ENCODE measurements around the gene ADAP1.
A peak's percentile ranks its signal among the peaks of the same experiment; 100 is the strongest.
"Not testable (repeated sequence)": the region's sequence is repeated elsewhere in the genome, so short reads cannot be mapped to it uniquely, and the experiment has no call there.

Gene ADAP1

DNA sequence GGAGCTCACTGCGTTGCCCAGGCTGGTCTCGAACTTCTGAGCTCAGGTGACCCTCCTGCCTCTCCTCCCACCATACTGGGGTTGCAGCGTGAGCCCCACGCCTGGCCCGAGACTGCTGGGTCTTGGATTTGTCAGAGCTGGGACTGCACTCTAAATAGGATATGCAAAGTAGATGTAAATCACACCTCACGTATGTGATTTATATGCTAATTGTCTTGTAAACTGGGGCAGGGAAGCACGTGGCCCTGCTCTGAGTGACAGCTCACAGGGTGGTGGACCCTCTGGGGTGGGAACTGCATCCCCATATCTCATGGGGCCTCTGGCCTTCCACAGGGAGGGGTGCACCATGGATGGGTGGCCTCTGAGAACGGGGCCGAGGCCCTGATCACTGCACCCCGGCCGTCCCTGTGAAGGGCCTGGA lies 44.0 kb downstream of the ADAP1 start:
- no peak for DNase-seq (ENCODE audit: low read depth, low spot score)

DNA sequence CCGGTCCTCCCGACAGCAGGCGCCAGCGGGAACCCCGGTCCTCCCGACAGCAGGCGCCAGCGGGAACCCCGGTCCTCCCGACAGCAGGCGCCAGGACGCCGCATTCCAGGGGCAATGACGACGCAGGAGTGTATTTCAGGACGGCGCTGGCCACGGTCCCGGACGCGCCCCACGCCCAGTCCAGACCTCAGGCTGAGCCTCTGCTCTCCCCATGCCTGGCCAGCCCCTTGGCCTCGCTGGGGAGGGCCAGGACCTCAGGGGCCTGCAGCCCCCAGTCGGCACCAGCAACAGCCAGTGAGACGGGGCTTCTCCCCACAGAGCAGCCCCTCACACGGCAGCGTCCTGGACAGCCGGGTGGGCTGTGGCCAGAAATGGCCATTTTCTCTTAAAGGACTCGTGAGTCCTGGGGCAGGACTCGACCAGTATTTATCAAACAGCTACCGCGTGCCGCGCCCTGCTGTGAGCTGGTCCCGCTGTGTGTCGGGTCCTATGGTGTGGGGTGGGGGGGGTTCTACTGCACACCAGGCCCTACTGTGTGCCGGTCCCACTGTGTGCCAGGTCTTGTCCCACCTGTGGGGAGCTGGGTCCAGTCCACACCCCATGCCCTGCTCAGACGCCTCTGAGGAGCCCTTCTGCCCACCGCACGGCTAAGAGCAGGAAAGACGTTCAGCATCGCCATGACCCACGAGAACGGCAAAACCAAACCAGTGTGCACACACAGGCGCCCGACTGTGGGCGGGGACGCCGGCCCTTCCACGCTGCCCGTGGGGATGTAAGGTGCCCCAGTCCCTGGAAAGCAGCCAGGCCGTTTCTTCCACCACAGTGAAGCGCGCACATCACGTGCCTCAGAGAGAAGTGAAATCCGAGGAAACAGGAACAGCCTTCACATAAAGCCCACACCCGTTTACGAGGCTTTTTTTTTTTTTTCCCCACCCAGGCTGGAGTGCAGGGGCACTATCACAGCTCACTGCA lies 44.8 kb downstream of the ADAP1 start:
- no peak for DNase-seq (ENCODE audit: low read depth, low spot score)

DNA sequence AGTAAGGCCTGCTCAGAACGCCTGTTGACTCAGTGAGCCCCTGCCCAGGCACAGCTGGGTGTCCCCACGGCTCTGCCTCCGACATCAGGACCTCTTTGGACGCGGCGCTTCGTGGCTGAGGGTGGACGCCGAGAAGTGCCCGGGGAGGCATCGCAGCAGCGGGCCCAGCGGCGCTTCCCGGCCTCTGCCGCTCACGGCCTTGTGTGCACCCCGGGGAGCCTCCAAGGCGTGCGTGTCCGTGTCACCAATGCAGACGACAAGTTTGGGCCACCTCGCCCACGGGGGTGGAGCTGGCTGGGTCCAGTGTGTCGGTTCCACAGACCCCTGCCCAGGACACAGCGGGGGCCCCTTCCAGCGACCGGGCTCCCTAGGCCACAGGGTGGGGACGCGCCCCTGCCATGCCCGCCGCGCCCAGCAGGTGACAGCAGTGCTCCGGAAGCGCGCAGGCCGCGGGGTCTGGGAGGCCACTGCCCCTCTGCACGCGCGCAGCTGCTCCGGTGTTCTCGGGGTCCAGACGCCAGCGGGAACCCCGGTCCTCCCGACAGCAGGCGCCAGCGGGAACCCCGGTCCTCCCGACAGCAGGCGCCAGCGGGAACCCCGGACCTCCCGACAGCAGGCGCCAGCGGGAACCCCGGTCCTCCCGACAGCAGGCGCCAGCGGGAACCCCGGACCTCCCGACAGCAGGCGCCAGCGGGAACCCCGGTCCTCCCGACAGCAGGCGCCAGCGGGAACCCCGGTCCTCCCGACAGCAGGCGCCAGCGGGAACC lies 45.7 kb downstream of the ADAP1 start:
- not testable (repeated sequence) for DNase-seq (ENCODE audit: low read depth, low spot score)

DNA sequence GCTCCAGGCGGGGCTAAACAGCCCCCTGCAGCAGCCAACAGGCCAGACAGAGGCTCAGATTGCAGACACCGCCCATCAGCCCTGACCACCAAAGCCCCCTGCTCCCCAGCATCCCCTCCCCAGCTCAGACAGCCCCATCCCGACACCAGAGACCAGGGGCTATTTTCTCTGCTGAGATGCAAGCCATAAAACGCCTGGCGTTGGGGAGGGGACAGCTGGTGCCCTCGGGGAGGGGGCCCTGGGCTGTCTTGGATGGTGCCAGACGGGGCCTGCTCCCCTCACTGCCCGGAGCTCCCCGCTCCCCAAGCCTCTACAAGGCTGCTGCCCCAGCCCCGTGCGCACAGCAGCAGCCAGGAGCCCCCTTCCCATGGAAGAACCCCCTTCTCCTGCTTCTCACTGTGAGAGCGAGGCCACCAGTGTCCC lies 46.3 kb downstream of the ADAP1 start:
- no peak for DNase-seq (ENCODE audit: low read depth, low spot score)

DNA sequence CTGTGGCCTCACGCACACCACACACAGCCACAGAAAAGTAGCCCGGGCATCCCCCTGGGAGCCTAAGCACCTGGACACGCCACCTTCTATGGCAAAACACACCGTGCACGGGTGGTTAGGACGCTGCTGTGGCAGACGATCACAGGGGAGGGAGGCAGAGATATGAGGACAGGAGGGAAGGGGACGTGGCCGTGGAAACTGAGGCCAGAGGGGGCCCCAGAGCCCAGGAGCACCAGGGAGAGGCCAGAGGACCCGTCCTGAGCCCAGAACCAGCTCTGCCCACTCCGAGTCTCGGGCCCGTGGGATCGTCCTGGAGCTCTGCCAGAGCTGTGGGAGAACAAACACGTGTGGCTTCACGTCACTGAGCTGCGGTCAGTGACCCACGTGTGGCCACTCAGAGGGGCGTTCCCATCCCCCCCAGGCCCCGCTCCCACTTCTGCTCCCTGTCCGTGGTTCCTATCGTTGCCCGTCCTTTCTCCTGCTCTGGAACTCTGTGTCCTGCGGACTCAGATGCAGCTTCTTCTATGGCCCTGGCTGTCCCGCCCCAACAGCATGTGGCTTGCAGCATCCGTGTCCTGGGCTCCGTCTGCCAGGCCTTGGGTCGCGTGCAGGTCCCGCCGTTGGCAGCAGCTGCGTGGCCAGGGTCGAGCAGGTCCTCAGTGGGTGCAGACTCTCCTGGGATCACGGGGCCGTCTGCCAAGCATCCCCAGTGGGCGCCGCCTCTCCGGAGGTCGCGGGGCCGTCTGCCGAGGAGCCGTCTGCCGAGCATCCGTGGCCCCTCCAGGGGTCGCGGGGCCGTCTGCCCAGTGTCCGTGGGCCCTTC lies 47.1 kb downstream of the ADAP1 start:
- no peak for DNase-seq (ENCODE audit: low read depth, low spot score)

DNA sequence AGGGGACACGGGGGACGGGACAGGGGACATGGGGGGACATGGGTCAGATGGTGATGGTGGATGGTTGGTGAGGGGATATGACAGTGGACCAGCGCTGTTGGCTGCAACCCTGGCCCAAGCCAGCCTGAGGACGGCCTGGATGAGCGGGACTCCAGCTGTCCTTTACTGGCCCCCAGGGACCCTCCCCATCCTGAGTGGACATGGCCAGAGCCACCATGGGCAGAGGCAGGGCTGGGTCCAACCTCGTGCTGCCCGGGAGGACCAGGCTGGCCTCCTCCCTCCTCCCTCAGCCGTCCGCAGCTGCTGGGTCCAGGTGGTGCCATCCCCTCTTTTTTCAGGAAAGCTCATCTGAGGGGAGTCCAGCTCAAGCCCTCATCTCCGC lies 47.7 kb downstream of the ADAP1 start:
- no peak for DNase-seq (ENCODE audit: low read depth, low spot score)

- no peak for DNase-seq (ENCODE audit: low read depth, low spot score)
These were observed 49.6 kb downstream of the ADAP1 start for GRCh38 chr7:904847-905246.

DNA sequence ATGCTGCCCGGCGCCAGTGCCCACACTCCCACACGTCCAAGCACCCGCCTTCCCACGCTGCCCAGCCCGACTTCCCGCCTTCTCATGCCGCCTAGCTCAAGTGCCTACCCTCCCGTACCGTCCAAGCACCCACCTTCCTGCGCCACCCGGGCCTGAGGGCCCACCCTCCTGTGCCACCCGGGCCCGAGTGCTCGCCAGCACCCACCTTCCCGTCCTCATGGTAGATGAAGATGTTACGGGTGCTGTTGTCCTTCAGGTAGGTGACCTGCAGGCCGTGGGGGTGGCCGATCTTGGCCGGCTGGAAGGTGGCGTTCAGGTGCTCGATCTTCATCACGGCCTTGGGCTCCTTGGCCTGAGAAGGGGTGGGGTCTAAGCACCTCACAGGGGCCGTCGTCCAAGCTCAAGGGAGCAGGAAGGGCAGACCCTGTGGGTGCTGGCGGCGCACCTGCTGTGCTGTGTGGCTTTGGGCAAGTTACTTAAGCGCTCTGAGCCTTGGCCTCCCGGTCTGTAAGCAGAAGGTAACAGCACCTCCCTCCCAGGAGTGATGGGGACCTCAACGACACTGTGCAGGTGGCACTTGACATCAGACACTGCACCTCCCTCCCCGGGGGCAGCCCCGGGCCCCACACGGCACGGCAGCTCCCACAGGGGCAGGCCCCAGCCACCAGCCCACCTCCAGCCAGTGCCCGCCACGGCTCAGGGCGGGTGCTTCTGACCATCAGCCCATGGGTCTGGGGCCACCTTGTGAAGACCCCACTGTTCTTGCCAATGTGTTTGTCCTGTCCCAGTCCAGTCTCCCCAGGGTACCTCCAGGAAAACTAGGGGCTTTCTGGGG lies 50.3 kb downstream of the ADAP1 start:
- DNase-seq (ENCODE audit: low read depth, low spot score) = no peak

- no peak for DNase-seq (ENCODE audit: low read depth, low spot score)
These were observed 51.5 kb downstream of the ADAP1 start for GRCh38 chr7:902996-903395.

GRCh38 chr7:901388-902154 lies 52.9 kb downstream of the ADAP1 start:
- peak; percentile 67 for DNase-seq (ENCODE audit: low read depth, low spot score)

DNA sequence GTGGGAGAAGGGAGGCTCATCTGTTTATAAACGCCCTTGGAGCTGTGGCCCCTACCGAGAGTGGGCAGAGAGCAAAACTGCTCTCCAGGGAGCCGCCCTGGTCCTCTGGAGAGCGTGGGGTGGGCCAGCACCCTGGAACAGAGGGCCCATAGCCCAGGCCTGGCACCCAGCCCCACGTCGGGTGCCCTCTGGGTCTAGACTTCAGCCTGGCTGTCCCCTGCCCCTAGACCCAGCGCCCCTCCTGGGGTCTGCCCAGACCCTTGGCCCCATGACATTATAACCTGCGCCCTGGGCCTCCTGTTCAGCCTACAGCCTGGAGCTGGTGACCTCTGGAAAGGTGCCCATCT lies 53.5 kb downstream of the ADAP1 start:
- DNase-seq (ENCODE audit: low read depth, low spot score) = no peak

GRCh38 chr7:900331-901040 lies 54.0 kb downstream of the ADAP1 start:
- no peak for DNase-seq (ENCODE audit: low read depth, low spot score)

DNA sequence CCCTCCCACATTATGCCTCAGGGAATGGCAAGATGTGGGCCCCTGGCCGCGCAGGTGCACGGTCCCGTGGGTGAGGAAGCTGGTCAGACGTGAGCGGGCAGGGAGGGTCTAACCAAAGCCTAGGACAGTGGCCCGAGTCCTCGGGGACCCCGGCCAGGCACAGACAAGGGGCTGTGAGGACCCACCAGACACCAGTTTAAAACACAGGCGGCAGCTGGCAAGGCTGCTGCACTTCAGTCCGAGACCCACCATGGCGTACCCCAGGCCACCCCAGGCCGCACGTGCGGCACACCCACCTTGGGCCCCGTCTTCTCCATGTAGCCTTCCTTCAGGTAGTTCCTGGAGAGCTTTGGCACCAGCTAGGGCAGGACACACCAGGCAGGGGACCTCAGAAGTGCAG lies 54.7 kb downstream of the ADAP1 start:
- no peak for DNase-seq (ENCODE audit: low read depth, low spot score)

GRCh38 chr7:898855-899681 lies 55.4 kb downstream of the ADAP1 start:
- no peak for DNase-seq (ENCODE audit: low read depth, low spot score)

- no peak for DNase-seq (ENCODE audit: low read depth, low spot score)
These were observed 56.0 kb downstream of the ADAP1 start for GRCh38 chr7:898460-898854.

DNA sequence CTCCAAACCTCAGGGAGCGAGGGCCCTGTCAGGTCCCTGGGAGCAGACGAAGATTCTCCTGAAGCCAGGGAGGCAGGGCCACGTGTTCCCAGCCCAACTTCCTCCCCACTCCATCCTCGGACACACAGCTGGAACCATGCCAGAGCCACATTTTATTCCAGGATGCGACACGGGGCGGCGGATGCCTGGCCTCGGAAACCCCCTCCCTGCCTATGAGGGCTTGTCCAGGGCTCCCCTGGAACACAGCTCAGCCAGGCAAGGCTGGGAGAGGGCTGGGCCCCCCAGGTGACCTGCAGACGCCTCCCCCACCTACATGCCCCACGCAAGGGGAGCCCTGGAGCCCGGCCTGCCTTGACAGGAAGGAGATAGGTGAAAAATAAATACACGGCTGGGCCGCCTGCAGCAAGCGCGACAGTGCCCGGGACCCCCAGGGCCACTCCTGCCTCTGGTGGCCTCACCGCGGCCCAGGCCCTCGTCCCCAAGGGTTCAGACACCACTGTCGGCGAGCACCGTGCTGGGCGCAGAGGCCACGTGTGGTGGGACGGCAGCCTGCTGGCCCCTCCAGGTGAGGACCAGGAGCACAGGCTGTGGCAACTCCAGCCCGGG lies 56.6 kb downstream of the ADAP1 start:
- DNase-seq (ENCODE audit: low read depth, low spot score) = no peak

DNA sequence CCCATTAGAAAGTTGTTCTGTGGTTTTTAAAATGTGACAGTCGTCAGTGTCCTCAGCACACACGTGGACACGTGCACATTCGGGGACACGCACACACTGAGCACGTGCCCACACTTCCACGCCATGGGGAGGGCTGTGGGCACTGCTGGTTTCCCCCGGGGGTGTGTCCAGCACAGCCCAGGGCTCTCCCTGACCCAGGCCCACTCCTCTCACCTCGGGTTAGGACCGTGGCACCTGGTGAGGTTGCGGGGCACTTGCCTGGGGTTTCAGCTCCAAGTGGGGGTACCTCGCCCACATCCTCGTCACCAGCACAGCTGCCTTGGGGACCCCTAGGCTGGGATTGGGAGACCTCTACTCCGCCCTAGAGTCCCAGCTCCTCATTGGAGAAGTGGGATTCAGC lies 57.4 kb downstream of the ADAP1 start:
- DNase-seq (ENCODE audit: low read depth, low spot score) = no peak

- DNase-seq (ENCODE audit: low read depth, low spot score) = no peak
These were observed 58.0 kb downstream of the ADAP1 start for GRCh38 chr7:896346-897075.

All from iPS DF 19.7 (cell line).